Activated naive CD4-positive, alpha-beta T cell treated with anti-CD3 and anti-CD28 coated beads, Interleukin-2, amount 10 ng/mL, durations not matched to agents 7 days and 5 days (primary cell): ENCODE measurements around the gene SLC7A14.

Source experiments
- CTCF ChIA-PET: fragments of 350-600 bp; sonication (Branson Sonifier 250); formaldehyde crosslinking; loops from one replicate; lab custom pipeline; 2021; ENCODE audit warnings: antibody characterized with exemption; lab: Charles Lee
- DNase-seq: peaks from one replicate; pipeline ENCODE4 v3.0.0-alpha.2; 2020
- H3K27ac Mint-ChIP-seq: one replicate; pipeline ENCODE4 v1.8.0; 2021; ENCODE audit warnings: mild to moderate bottlenecking, moderate library complexity, mixed read lengths
- H3K27me3 Mint-ChIP-seq: one replicate; pipeline ENCODE4 v1.8.0; 2021; ENCODE audit warnings: mild to moderate bottlenecking, mixed read lengths
- H3K36me3 Mint-ChIP-seq: one replicate; pipeline ENCODE4 v1.8.0; 2021; ENCODE audit warnings: mixed read lengths
- H3K4me1 Mint-ChIP-seq: one replicate; pipeline ENCODE4 v1.8.0; 2021; ENCODE audit warnings: mixed read lengths
- H3K4me3 Mint-ChIP-seq: one replicate; pipeline ENCODE4 v1.8.0; 2021; ENCODE audit warnings: mild to moderate bottlenecking, moderate library complexity, mixed read lengths
- H3K9me3 Mint-ChIP-seq: one replicate; pipeline ENCODE4 v1.8.0; 2021; ENCODE audit warnings: mixed read lengths

SLC7A14 gene

GRCh38 chr3:170508291-170508690 lies 77.6 kb downstream of the SLC7A14 start:
- H3K36me3 Mint-ChIP-seq = no peaks in the 10 kb centered on the region
- CTCF ChIA-PET = interaction anchor here (1.1 kb wide), 1 partner anchor 302 kb away, joined by 3 read pairs; no protein-coding TSS in a partner anchor
- no peak overlapping the region for H3K4me3 Mint-ChIP-seq
- DNase-seq = no peak
- no peaks in the 10 kb centered on the region for H3K4me1 Mint-ChIP-seq
- no peaks in the 10 kb centered on the region for H3K9me3 Mint-ChIP-seq
- no peak overlapping the region for H3K27ac Mint-ChIP-seq
- H3K27me3 Mint-ChIP-seq = peaks cover 4% of the 10 kb centered on the region

GRCh38 chr3:170507063-170507462 lies 78.8 kb downstream of the SLC7A14 start:
- H3K4me1 Mint-ChIP-seq = no peaks in the 10 kb centered on the region
- DNase-seq = no peak
- CTCF ChIA-PET = interaction anchor here (1.1 kb wide), 1 partner anchor 303 kb away, joined by 3 read pairs; no protein-coding TSS in a partner anchor
- H3K27ac Mint-ChIP-seq = no peak overlapping the region
- H3K4me3 Mint-ChIP-seq = no peak overlapping the region
- peaks cover 4% of the 10 kb centered on the region for H3K27me3 Mint-ChIP-seq
- no peaks in the 10 kb centered on the region for H3K36me3 Mint-ChIP-seq
- no peaks in the 10 kb centered on the region for H3K9me3 Mint-ChIP-seq

GRCh38 chr3:170506556-170506955 lies 79.3 kb downstream of the SLC7A14 start:
- no peaks in the 10 kb centered on the region for H3K4me1 Mint-ChIP-seq
- CTCF ChIA-PET = no interaction called here
- no peaks in the 10 kb centered on the region for H3K9me3 Mint-ChIP-seq
- no peak overlapping the region for H3K27ac Mint-ChIP-seq
- H3K27me3 Mint-ChIP-seq = peaks cover 4% of the 10 kb centered on the region
- DNase-seq = no peak
- no peak overlapping the region for H3K4me3 Mint-ChIP-seq
- H3K36me3 Mint-ChIP-seq = no peaks in the 10 kb centered on the region

GRCh38 chr3:170502297-170502696 lies 83.6 kb downstream of the SLC7A14 start:
- DNase-seq = no peak
- H3K4me1 Mint-ChIP-seq = no peaks in the 10 kb centered on the region
- no peaks in the 10 kb centered on the region for H3K9me3 Mint-ChIP-seq
- no peak overlapping the region for H3K4me3 Mint-ChIP-seq
- H3K36me3 Mint-ChIP-seq = no peaks in the 10 kb centered on the region
- H3K27me3 Mint-ChIP-seq = peaks cover 2% of the 10 kb centered on the region
- H3K27ac Mint-ChIP-seq = no peak overlapping the region
- CTCF ChIA-PET = no interaction called here

GRCh38 chr3:170500995-170501394 lies 84.9 kb downstream of the SLC7A14 start:
- Mint-ChIP-seq H3K9me3 (no peaks in the 10 kb centered on the region), H3K4me3 (no peak overlapping the region), H3K4me1 (no peaks in the 10 kb centered on the region), H3K36me3 (no peaks in the 10 kb centered on the region), H3K27ac (no peak overlapping the region), H3K27me3 (no peaks in the 10 kb centered on the region)
- DNase-seq = no peak
- CTCF ChIA-PET = no interaction called here

- CTCF ChIA-PET = interaction anchor here (1.1 kb wide), 1 partner anchor 10 kb away, joined by 3 read pairs; no protein-coding TSS in a partner anchor
- Mint-ChIP-seq H3K36me3 (no peaks in the 10 kb centered on the region), H3K4me3 (no peak overlapping the region), H3K9me3 (no peaks in the 10 kb centered on the region), H3K4me1 (no peaks in the 10 kb centered on the region), H3K27me3 (no peaks in the 10 kb centered on the region), H3K27ac (no peak overlapping the region)
- no peak for DNase-seq
These were observed 85.4 kb downstream of the SLC7A14 start for GRCh38 chr3:170500462-170500861.

GRCh38 chr3:170499562-170500156 lies 86.2 kb downstream of the SLC7A14 start:
- no peaks in the 10 kb centered on the region for H3K36me3 Mint-ChIP-seq
- no peak overlapping the region for H3K27ac Mint-ChIP-seq
- no peaks in the 10 kb centered on the region for H3K27me3 Mint-ChIP-seq
- no peak overlapping the region for H3K4me3 Mint-ChIP-seq
- no peak for DNase-seq
- H3K9me3 Mint-ChIP-seq = no peaks in the 10 kb centered on the region
- no peaks in the 10 kb centered on the region for H3K4me1 Mint-ChIP-seq
- CTCF ChIA-PET = interaction anchor here (0.6 to 1.1 kb wide), 3 partner anchors 9 to 507 kb away, joined by 3 to 4 read pairs (median 3); no protein-coding TSS in a partner anchor

GRCh38 chr3:170497207-170498095 lies 88.4 kb downstream of the SLC7A14 start:
- H3K4me3 Mint-ChIP-seq = no peak overlapping the region
- CTCF ChIA-PET = interaction anchor here (0.7 kb wide), 1 partner anchor 17 kb away, joined by 3 read pairs; no protein-coding TSS in a partner anchor
- H3K27ac Mint-ChIP-seq = no peak overlapping the region
- DNase-seq = no peak
- H3K9me3 Mint-ChIP-seq = no peaks in the 10 kb centered on the region
- no peaks in the 10 kb centered on the region for H3K4me1 Mint-ChIP-seq
- H3K36me3 Mint-ChIP-seq = no peaks in the 10 kb centered on the region
- peaks cover 3% of the 10 kb centered on the region for H3K27me3 Mint-ChIP-seq

- Mint-ChIP-seq H3K4me1 (no peaks in the 10 kb centered on the region), H3K4me3 (no peak overlapping the region), H3K27me3 (peaks cover 3% of the 10 kb centered on the region), H3K27ac (no peak overlapping the region), H3K9me3 (no peaks in the 10 kb centered on the region), H3K36me3 (no peaks in the 10 kb centered on the region)
- no peak for DNase-seq
- CTCF ChIA-PET = interaction anchor here (0.7 kb wide), 1 partner anchor 16 kb away, joined by 3 read pairs; no protein-coding TSS in a partner anchor
These were observed 89.1 kb downstream of the SLC7A14 start for GRCh38 chr3:170496868-170497140.

- Mint-ChIP-seq H3K36me3 (no peaks in the 10 kb centered on the region), H3K9me3 (no peaks in the 10 kb centered on the region), H3K4me3 (no peak overlapping the region), H3K27ac (no peak overlapping the region), H3K4me1 (no peaks in the 10 kb centered on the region), H3K27me3 (peaks cover 3% of the 10 kb centered on the region)
- CTCF ChIA-PET = interaction anchor here (0.7 kb wide), 1 partner anchor 16 kb away, joined by 3 read pairs; no protein-coding TSS in a partner anchor
- DNase-seq = no peak
These were observed 89.6 kb downstream of the SLC7A14 start for GRCh38 chr3:170496026-170496867.

GRCh38 chr3:170494766-170495165 lies 91.1 kb downstream of the SLC7A14 start:
- no peaks in the 10 kb centered on the region for H3K9me3 Mint-ChIP-seq
- H3K27ac Mint-ChIP-seq = no peak overlapping the region
- DNase-seq = no peak
- H3K4me3 Mint-ChIP-seq = no peak overlapping the region
- CTCF ChIA-PET = no interaction called here
- H3K27me3 Mint-ChIP-seq = peaks cover 3% of the 10 kb centered on the region
- no peaks in the 10 kb centered on the region for H3K4me1 Mint-ChIP-seq
- no peaks in the 10 kb centered on the region for H3K36me3 Mint-ChIP-seq

GRCh38 chr3:170493712-170494182 lies 92.1 kb downstream of the SLC7A14 start:
- Mint-ChIP-seq H3K9me3 (no peaks in the 10 kb centered on the region), H3K4me3 (no peak overlapping the region), H3K4me1 (no peaks in the 10 kb centered on the region), H3K27me3 (peaks cover 3% of the 10 kb centered on the region), H3K27ac (no peak overlapping the region), H3K36me3 (no peaks in the 10 kb centered on the region)
- CTCF ChIA-PET = no interaction called here
- no peak for DNase-seq

- Mint-ChIP-seq H3K27ac (no peak overlapping the region), H3K4me3 (no peak overlapping the region), H3K9me3 (no peaks in the 10 kb centered on the region), H3K27me3 (peaks cover 3% of the 10 kb centered on the region), H3K4me1 (no peaks in the 10 kb centered on the region), H3K36me3 (no peaks in the 10 kb centered on the region)
- no peak for DNase-seq
- CTCF ChIA-PET = no interaction called here
These were observed 94.0 kb downstream of the SLC7A14 start for GRCh38 chr3:170491901-170492300.
